Effector CD8-positive, alpha-beta T cell (primary cell): ENCODE measurements around the gene VGLL4.
"Not testable (repeated sequence)": the region's sequence is repeated elsewhere in the genome, so short reads cannot be mapped to it uniquely, and the experiment has no call there.

Source experiments
- DNase-seq: peaks from one replicate; lab custom pipeline; 2025; lab: John Stamatoyannopoulos, UW

VGLL4 gene

DNA sequence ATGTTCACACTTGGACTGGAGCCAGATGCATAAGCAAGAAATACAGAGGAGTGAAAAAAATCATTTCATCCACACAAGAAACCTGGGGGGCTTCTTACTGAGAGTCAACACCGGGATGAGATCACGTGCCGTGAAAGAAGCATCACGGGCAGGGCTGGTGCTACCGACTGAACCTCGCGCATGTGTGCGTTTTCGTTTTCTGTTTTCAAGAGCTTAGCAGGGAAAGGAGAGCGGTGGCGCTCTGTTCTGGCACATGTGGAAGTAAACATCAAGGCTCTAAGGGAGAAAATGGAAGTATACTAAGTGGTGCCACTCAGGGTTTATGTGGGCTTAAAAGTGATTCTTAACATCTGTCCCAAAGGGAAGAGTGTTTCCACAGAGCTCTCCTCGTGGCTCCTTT is 55.9 kb downstream of the VGLL4 start:
- DNase-seq: no peak

DNA sequence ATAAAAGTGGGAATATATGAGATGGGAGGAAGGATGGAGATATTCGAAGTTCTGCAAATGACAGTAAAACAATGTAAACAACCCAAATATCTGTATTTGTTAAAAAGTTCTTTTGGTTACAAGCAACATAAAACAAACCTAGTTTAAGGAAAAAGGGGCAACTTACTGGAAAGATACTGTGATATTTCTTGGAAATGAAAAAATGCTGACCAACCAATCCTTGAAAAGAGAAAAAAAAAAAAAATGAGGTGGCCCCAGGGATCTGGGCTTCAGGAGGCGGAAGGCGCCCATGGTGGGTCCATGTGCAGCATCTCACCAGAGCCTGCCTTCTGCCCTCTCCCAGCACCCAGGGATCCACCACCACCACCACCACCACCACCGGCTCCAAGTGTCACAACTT is 59.1 kb downstream of the VGLL4 start:
- no peak for DNase-seq

DNA sequence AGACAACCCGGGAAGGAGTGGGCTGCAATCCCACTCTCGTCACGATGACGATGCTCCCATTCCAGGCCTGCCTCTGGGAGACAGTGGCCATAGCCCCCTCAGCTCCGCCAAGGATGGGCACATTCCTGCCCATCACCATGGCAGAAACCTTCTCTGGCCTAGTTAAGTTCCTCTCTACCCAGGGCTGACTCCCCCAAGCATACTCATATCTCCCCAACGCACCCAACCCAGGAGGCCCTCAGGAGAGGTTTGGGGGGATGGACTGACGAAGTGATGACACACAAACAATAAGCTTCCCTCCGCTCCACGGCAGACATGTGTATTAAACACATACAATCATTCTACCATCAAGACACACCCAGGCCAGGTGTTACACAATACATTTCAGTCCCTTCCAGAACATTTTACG is 60.1 kb downstream of the VGLL4 start:
- DNase-seq: no peak

DNA sequence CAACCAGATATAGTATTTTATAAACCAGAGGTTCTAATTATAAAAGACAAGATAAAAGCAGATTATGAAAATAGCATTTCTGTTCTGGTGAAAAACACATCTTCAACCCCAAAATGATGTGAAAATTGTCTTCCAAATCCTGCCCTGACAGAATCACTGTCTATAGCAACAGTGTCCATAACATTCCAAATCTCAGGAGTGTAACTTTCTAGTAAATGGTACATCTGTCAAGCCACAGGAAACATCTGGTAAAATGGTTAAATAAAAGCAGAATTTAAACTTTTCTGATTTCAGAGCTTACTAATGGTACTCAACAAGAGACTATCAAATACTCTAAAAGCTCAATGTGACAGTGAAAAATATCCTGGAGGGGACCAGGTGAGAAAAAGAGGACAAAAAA is 60.5 kb downstream of the VGLL4 start:
- no peak for DNase-seq

DNA sequence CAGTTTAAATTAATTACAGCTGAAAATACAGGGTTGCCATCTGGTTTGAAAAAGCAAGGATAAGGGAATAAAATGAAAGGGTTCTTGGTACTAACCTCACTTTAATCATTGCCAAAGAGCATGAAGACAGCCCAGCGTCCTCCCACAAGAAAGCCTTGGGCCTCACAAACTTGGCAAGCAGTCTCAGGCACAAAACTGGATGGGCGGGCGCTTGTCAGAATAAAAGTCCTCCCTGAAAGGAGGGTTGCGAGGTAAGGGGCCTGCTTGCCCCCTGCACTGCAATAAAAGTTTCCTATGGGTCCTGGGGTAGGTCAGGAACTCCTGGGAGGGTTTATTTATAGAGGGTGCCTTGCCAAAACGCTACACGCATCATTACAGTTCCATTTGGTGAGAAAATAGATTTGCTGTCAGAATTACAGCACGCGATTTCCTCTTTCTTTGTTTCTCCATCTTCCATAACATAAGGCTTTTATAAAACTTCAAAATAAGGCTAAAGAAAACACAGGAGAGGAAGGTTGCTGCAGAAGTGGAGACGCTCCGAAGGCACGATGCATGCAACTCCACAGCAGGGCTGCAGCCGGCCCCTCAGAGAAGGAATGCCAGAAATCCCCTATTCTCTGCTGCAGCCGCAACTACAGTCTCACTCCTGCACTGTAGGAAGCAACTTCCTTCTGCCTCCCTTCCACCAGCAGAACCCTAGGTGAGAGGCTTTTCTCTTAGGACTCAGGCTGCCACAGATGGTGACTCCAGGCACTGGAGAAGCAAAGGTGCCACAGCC is 61.3 kb downstream of the VGLL4 start:
- no peak for DNase-seq

DNA sequence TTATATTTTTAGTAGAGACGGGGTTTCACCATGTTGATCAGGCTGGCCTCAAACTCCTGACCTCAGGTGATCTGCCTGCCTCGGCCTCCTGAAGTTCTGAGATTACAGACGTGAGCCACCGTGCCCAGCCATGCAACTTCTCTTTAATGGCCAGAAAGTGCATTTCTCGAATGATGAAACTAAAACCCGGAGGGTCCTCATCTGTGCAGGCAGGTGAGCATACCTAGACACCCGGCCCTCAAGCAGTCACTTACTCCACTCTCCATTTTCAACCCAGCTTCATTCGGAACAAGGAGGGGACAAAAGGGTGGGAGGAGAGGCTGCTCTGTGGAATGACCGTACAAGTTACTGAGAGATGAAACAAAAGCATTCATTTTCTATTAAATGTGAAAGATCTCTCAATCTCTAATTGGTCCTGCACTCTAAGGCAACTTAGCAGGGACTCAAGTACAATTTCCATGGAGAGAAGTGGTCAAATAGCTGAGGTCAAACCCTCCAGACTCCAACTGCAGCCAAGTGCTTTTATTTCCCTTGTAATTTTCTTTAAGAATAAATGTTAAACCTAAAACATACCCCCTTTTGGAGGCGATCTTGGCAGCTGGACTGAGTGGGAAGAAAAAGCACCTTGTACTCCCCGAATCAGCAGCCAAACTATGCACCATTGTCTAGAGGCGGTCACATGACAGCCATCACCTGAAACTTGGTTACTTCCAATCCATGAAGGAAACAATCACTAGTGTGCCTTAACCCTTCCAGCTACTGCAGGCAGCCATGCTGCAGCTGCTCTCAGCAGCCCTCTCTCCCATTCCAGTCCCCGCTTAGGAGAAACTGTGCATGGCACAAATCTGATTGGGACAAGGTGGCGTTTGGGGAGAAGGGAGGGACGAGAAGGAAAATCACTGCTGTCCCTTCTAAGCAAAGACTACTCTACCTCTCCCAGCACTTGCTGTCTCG is 62.2 kb downstream of the VGLL4 start:
- DNase-seq: no peak

DNA sequence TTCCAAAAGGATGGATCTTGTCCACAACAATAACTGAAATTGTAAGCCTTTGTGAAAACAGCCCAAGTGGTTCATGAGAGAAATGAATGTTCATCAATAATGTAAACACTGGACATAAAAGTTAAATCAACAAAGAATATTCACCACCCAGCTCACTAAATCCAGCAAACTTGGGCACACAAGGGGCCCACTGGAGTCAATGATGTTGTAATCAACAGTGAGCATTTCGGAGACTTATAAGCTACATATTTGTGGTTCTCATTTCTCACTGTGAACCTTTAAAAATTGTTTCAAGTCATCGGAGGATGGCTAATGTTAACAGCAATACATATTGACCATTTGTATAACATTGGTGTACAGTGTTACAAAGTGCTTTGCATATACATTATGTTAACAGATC is 63.1 kb downstream of the VGLL4 start:
- no peak for DNase-seq

DNA sequence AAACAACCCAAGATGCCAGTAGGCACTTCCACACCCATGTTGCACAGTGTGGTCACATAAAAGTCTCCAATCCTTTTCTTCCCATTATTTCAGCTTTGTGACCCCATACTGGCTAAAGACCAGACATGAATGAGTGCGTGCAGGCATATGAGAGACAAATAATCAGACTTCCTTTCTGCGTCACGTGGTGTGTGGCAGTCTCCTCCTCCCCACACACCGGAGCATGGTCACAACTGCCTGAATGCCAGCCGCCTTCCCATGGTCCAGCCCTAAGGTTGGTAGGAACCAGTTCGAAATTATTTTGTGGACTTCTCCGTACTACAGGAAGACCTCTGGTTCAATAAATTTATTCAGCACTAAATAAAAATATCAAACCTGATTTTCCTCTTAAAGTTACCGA is 65.5 kb downstream of the VGLL4 start:
- DNase-seq: no peak

DNA sequence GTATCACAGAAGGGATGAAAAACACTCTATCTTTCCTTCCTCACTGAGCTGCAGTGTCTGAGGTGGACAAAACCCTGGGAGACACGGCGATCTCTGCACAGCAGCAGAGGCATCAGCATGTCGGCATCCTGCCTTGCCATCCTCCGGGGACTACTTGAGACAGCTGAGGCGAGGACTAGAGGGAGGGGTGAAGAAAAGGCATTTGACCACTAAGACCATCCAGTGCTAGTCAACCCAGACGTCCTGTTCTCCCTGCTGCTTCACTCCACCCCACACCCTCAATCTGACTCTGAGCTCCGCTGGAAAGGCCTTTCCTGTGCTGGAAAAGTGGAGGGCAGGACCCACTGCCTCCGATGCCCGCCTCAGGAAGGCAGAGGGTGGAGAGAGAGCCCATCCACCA is 67.3 kb downstream of the VGLL4 start:
- DNase-seq: no peak

DNA sequence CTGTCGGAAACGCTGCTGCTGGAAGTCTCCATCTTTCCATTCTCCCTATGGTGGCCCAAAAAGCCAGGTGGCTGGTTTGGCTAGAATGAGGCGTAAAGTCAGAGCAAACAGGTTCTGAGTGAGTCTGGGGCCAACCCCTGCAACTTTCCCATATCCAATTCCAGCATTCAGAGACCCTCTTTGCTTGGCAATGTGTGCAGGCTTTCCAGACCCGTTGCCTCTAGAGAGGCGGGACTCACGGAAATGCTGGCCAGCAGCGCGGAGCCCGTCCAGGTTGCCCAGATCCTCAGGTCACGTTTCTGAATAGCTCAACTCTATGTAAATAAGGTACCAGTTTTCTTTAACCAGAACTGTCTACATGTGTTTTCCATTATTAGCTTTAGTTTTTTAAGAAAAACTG is 68.0 kb downstream of the VGLL4 start:
- no peak for DNase-seq

DNA sequence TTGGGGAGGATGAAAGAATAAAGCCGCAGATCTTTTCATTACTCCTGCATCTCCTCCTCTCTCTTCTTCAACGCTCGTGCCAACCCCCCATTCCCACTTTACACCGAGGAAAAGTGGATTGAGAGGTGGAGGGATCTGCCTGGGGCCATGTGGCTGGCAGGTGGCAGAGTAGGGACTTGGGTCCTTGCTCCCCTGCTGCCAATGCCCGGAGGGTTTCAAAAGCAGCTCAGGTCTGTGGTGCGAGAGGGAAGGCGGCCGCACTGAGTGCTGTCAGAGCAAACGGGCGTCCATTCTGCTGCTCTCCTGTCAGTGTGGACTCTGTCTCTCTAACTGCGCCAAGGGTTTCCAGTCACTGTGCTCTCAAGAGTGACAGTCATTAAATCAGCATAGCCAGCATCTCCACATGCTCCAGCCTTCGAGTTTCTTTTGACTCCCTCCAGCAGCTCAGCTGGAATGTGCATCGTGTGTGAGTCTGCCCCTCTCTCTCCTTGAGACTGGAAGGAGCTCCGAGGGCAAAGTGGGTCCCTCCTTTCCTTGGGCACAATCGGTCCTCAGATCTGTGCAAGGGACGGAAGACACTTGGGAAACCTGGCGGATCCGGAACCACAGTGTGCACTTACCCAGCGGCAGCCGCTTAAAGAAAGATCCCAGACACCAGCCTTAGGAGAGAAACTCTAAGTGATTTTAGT is 68.6 kb downstream of the VGLL4 start:
- no peak for DNase-seq

DNA sequence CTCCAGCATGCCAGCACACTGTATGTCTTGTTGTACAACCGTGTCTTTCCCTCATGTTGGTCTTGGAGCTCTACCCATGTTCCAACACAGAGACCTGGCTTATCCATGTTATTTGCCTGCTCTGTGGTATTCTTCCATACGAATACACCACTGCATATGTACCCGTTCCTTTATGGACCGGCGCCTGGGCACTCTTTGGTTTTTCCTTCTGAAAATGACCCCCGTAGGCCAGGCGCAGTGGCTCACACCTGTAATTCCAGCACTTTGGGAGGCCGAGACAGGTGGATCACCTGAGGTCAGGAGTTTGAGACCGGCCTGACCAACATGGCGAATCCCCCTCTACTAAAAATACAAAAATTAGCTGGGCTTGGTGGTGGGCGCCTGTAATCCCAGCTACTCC is 71.1 kb downstream of the VGLL4 start:
- DNase-seq: not testable (repeated sequence)

DNA sequence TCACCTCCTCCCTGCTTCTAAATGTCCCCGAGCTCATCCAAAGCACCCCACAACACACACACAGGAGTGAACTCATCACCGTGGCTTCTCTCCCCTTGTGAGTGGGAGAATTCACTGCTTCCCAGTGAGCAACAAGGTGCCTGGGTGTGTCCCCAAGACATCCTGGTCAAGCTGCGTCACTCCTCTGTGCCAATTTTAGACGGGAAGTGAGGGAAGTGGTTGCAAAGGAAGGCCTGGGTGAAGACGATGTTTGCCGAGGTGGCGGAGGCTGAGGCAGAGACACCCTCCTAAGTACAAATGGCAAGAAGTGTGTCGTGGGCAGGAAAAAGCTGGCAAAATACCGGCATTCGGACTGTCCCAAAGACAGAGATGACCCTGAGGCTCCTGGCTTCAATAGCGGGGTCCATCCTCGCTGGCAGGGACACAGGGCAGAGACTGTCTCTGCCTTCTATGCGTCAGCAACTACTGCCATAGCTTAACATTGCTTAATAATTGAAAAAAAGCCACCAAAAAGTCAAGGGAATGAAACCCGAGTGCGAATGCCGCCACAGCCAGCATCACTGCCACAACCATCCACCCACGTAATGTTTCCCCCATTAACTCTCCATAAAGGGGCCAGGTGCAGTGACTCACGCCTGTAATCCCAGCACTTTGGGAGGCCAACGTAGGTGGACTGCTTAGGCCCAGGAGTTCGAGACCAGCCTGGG is 72.8 kb downstream of the VGLL4 start:
- DNase-seq: no peak

DNA sequence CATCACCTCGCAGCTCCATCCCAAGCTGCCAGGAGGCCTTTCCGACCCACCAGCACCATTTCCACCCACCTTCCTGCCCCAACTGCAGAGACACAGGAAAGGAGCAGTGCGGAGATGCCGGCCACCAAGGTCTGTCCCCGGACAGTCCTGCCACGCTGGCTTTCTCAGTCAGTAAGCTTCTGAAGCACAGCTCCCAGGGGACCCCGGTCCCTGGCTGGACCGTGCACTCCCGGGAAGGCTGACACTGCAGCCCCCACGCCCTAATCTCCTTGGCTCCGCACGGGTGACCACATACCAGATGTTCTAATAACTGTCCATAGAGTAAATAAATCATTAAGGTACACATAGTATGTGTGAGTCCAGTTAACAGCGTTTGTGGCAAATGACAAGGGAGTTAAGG is 73.5 kb downstream of the VGLL4 start:
- DNase-seq: no peak

DNA sequence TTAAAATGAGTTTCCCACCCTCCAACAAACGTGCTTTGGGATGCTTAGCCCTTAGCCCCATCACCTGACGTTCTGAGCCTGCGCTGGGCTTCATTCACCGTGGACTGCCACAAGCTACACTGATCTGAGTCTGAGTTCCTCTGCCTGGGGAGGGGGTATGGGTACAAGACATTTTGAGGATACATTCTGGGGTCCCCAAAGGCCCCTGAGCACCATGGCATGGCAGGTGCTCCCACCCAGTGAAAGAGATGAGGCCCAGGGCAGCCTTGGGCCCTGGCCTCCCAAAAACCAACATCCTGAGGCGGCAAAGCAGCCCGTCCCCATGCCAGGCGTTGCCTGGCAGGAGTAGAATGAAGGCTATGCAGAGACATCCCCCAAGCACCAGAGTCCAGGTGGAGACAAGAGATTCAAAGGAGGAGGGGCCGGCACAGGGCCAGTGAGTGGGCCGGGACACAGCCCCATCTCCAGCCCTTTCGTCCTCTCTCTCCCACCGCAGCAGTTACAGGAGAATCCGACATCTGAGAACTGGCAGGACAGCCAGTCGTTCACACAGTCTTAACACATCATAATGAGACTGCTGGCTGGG is 74.5 kb downstream of the VGLL4 start:
- no peak for DNase-seq

DNA sequence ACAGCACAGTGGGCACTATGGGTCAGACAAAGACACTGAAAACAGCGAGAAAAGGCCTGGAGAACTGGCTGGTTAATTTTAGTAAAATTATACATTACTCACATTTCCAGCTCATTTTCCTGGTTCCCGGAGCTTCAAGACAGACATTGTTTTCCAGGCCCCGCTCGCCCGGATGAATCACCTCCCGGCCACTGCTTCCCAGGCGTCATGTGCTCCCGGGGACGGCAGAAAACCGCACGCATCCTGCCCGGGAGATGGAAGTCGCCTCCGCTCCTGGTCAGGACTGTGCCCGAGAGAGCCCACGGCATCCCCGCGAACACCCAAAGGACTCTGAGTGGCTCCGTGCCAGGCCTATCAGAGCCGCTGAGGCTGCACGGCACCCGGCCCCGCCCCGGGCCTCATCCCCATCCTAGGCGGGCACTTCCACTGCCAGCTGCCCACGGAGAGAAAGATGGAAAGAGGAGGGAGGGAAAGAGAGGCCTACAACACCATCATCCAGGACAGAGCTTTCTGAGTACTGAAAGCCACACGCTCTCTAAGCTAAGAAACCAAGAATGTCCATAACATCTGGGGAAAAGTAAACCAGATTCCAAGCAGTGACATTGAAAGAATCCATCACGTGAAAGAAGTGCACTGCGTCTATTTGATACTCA is 75.1 kb downstream of the VGLL4 start:
- no peak for DNase-seq

DNA sequence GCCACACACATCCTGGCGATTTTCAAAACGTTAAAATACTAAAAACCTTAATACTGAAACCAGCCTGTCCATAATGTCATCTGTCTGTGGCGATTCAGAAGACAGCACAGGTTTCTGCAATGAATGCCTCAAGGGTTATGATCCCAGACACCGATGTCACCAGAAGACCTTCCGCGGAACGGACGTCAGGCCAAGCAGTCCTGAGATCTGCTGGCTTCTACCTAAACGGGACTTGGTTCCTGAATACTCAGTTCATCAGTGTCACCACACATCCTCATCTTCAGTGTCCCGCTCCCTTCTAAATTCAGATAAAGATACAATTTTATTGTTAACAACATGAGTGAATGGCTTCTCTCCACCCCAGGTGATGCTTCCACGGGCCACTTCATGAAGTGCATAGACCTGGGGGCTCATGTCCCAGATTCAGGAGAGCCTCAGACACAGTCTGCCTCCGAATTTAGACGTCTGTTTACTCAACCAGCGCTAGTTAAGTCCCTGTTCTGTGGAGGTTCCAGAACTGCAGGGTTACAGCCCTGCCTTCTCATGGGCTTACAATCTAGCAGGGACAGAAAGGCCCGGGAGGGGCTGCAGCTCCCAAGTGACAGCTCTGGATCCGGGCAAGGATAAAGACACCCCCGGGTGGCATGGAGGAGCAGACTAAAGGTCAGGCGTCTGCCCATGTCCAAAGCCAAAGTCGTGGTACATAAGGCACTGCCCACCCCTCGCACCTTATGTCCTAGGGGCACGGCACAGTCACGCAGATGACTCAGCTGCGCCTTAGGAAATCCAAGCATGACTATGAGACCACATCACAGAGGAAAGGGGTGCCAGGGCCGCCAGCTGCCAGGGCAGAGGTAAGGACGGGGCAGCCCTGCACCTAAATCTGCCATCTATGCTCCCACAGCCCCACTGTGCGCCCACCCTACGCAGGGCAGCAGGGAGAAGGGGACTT is 75.9 kb downstream of the VGLL4 start:
- DNase-seq: no peak

DNA sequence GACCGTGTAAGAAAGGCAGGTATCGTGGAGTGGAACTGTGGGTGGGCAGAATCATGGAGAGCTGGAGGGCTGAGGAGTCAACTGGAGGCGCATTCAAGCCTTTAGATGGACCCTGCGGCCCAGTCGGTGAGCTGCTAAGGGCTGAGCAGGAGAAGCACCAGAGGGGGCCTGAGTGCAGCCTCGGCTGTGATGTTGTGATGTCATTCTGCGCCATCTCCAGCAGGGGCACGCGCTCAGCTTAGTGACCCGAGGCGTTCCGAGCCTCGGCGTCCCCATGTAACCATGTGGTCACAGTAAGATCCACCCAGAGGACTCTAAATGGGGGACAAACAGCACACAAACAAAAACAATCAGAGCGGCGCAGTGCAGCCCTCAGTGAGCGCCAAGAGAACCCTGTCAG is 76.8 kb downstream of the VGLL4 start:
- no peak for DNase-seq

DNA sequence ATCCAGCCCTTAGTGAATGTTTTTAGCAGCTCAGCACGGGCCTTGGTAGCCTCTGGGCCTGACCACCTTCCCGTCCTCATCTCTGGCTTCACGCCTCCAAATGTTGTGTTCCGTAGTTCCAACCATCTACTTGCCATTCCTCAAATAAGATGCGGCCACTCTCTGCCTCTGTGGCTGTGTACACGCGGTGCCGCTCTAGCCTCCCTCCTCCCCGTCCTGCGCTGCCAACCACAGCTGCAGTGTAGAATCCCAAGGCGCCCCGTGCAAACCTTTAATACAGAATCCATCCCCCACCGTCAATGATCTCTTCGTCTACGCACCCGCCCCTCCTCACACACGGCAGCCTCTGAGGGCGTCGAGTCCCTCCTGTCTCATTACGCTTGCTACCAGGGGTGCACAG is 77.2 kb downstream of the VGLL4 start:
- no peak for DNase-seq

DNA sequence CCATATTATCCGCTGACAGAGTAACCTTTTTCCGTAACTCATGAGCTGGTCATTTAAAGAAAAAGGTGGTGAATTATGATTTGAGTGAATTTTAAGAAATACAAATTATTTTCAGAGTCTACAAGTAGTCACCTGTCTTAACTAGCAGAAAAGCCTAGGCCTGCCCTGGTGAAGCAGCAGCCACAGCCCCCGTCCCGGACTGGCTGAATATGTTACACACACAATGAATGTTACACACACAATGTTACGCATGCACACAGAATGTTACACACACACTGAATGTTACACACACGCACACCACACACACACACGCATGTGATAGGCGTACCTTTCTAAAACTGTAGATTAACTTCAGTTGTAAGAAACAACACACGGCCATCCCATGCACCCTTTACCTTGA is 77.8 kb downstream of the VGLL4 start:
- no peak for DNase-seq
